Parathyroid adenoma (tissue), 2 donors: ENCODE data around the gene ZNF514.
"Not testable (repeated sequence)": the region's sequence is repeated elsewhere in the genome, so short reads cannot be mapped to it uniquely, and the experiment has no call there.

Source experiments
- H2AFZ ChIP-seq: fragments of 300-600 bp; sonication (generic); one replicate; pipeline ENCODE4 v1.7.0; 2017; ENCODE audit warnings: antibody characterized with exemption, mild to moderate bottlenecking
- H3K27ac ChIP-seq: fragments of 300-600 bp; sonication (generic); one replicate; pipeline ENCODE4 v1.7.0; 2017
- H3K27me3 ChIP-seq: fragments of 300-600 bp; sonication (generic); one replicate; pipeline ENCODE4 v1.7.0; 2017; ENCODE audit warnings: low read length; ENCODE audit not compliant: control insufficient read depth, insufficient read depth
- H3K36me3 ChIP-seq: fragments of 300-600 bp; sonication (generic); one replicate; pipeline ENCODE4 v1.7.0; 2017; ENCODE audit warnings: low read length; ENCODE audit not compliant: control insufficient read depth, insufficient read depth
- H3K4me1 ChIP-seq: fragments of 300-600 bp; sonication (generic); one replicate; pipeline ENCODE4 v1.7.0; 2017; ENCODE audit warnings: control low read depth
- H3K4me2 ChIP-seq: fragments of 300-600 bp; sonication (generic); one replicate; pipeline ENCODE4 v1.7.0; 2017; ENCODE audit warnings: low read length
- H3K4me3 ChIP-seq: fragments of 300-600 bp; sonication (generic); one replicate; pipeline ENCODE4 v1.7.0; 2017; ENCODE audit warnings: low read depth, low read length
- H3K79me2 ChIP-seq: fragments of 300-600 bp; sonication (generic); one replicate; pipeline ENCODE4 v1.7.0; 2017; ENCODE audit warnings: control low read depth
- H3K9ac ChIP-seq: fragments of 300-600 bp; sonication (generic); one replicate; pipeline ENCODE4 v1.7.0; 2017; ENCODE audit warnings: mild to moderate bottlenecking
- H3K9me3 ChIP-seq: fragments of 300-600 bp; sonication (generic); one replicate; pipeline ENCODE4 v1.7.0; 2017; ENCODE audit warnings: low read length; ENCODE audit not compliant: control insufficient read depth
- TF ChIP-seq, protein P1 (sequence below): fragments of 300-600 bp; sonication (generic); IDR thresholded peaks from one replicate; pipeline ENCODE4 v1.7.0; 2017; ENCODE audit warnings: antibody characterized with exemption, mild to moderate bottlenecking
- donor health status: primary hyperparathyroidism.

Gene ZNF514

DNA sequence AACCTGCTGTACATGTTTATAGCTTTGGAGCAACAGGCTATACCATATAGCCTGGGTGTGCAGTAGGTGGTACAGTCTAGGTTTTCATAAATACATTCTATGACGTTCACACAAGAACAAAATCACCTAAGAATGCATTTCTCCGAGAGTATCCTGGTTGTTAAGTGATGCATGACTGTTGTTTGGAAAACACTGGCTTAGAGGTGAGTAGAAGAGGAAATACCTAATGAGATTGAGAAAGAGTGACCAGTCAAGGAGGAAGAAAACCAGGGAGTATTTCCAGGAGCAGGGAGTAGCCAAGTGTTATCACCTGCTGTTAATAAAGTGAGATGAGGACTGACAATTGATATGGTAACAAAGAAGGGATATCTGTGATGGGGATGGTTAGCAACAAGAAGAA is 44.7 kb upstream of the ZNF514 start:
- H3K4me2 ChIP-seq, result no peak overlapping the region
- no peaks in the 10 kb centered on the region for H3K9me3 ChIP-seq
- no peak overlapping the region for H3K27ac ChIP-seq
- H3K36me3 ChIP-seq, result no peaks in the 10 kb centered on the region
- no peaks in the 10 kb centered on the region for H3K27me3 ChIP-seq
- H3K4me1 ChIP-seq, result peaks cover 3% of the 10 kb centered on the region
- TF ChIP-seq, protein P1, sequence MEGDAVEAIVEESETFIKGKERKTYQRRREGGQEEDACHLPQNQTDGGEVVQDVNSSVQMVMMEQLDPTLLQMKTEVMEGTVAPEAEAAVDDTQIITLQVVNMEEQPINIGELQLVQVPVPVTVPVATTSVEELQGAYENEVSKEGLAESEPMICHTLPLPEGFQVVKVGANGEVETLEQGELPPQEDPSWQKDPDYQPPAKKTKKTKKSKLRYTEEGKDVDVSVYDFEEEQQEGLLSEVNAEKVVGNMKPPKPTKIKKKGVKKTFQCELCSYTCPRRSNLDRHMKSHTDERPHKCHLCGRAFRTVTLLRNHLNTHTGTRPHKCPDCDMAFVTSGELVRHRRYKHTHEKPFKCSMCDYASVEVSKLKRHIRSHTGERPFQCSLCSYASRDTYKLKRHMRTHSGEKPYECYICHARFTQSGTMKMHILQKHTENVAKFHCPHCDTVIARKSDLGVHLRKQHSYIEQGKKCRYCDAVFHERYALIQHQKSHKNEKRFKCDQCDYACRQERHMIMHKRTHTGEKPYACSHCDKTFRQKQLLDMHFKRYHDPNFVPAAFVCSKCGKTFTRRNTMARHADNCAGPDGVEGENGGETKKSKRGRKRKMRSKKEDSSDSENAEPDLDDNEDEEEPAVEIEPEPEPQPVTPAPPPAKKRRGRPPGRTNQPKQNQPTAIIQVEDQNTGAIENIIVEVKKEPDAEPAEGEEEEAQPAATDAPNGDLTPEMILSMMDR, result no peak
- H3K79me2 ChIP-seq, result no peaks in the 10 kb centered on the region
- H3K9ac ChIP-seq, result no peak overlapping the region
- no peak overlapping the region for H3K4me3 ChIP-seq
- no peak overlapping the region for H2AFZ ChIP-seq

DNA sequence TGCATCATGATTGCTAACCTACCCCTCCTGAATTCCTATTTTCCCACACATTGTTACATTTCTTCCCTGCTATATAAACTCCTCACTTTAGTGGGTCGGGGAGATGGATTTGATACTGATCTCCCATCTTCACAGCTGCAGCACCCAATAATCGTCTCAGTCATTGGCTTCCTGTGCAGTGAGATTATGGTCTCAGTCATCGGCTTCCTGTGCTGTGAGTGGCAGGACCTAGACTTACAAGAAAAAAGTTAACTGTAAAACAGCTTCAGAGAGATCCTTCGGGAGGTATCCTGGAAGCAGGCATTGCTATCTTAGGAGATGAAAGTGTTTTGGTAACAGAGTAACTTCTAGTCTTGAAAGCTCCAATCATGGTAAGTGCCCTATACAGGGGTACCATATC is 44.3 kb upstream of the ZNF514 start:
- Histone ChIP-seq H3K36me3 (no peaks in the 10 kb centered on the region), H3K4me2 (no peak overlapping the region), H3K79me2 (no peaks in the 10 kb centered on the region), H3K27me3 (no peaks in the 10 kb centered on the region), H3K4me3 (no peak overlapping the region), H3K9ac (no peak overlapping the region), H3K27ac (no peak overlapping the region), H2AFZ (no peak overlapping the region), H3K4me1 (peaks cover 3% of the 10 kb centered on the region), H3K9me3 (no peaks in the 10 kb centered on the region)
- TF ChIP-seq, protein P1, result no peak

DNA sequence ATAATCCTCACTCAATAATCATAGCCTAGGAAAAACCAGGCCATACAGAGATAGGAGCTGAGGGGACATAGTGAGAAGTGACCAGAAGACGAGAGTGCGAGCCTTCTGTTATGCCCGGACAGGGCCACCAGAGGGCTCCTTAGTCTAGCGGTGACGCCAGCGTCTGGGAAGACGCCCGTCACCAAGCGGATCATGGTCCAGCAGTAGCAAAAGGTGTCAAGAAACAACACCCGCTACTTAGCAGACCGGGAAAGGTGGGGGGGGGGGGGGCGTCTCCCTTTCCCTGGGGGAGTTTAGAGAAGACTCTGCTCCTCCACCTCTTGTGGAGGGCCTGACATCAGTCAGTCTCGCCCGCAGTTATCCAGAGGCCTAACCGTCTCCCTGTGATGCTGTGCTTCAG is 33.3 kb upstream of the ZNF514 start:
- not testable (repeated sequence) for H3K4me2 ChIP-seq, H3K27me3 ChIP-seq, H3K4me1 ChIP-seq, H3K36me3 ChIP-seq, H3K9ac ChIP-seq, H3K4me3 ChIP-seq, H3K9me3 ChIP-seq, H3K79me2 ChIP-seq, H3K27ac ChIP-seq
- TF ChIP-seq, protein P1, result peak; percentile 61
- H2AFZ ChIP-seq, result peak overlapping the region; percentile 51

DNA sequence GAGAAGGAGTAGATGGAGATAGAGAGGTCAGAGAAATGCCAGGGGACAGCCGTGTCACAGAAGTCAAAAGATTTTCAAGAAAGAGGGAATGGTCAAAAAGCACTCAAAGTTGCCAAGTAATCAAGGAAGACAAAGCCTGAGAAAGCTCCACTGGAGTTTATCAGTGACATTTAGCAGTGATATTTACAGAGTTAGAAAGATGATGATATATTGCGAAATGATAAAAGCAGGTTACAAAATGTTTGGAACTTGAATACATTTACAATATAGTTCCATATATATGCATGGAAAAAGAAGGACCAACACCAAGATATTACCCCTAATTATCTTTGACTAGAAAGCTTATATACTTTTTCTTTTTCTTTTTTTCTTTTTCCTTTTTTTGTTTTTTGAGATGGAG is 26.3 kb upstream of the ZNF514 start:
- Histone ChIP-seq H3K79me2 (no peaks in the 10 kb centered on the region), H2AFZ (no peak overlapping the region), H3K27ac (no peak overlapping the region), H3K4me1 (peaks cover 4% of the 10 kb centered on the region), H3K4me3 (no peak overlapping the region), H3K4me2 (no peak overlapping the region), H3K9me3 (no peaks in the 10 kb centered on the region), H3K27me3 (no peaks in the 10 kb centered on the region), H3K36me3 (no peaks in the 10 kb centered on the region), H3K9ac (no peak overlapping the region)
- TF ChIP-seq, protein P1, result no peak

DNA sequence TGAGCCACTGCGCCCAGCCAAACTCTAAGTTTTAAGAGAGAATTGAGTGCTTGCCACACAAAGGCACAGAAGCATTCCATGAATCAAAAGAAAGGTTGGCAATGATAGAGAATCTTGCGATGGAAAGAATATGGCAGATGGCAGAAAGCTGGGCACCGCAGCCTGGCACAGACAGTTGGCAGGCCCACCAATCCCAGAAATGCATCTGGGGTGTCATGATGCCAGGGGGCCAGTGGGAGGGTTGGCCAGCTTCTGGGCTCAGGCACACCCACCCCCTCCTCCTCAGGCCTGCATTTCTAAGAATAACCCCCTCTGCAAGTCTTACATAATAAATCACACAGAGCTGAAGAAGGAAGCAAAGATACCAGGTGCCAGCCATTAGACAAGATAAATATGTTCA is 25.5 kb upstream of the ZNF514 start:
- TF ChIP-seq, protein P1, result no peak
- Histone ChIP-seq H3K27ac (no peak overlapping the region), H3K9ac (no peak overlapping the region), H3K4me1 (peaks cover 4% of the 10 kb centered on the region), H3K9me3 (no peaks in the 10 kb centered on the region), H3K4me3 (no peak overlapping the region), H3K79me2 (no peaks in the 10 kb centered on the region), H3K27me3 (no peaks in the 10 kb centered on the region), H3K36me3 (no peaks in the 10 kb centered on the region), H2AFZ (no peak overlapping the region), H3K4me2 (no peak overlapping the region)
